Measurements from ENCODE around the gene GCDH. TPM values are rescaled to one million over a fixed set of nuclear protein-coding genes. Genes with fewer than 3 reads are reported as not detected.

Gene GCDH
- total RNA-seq, 3 donors from 2014 or later, result 24.2 to 27.2 (median 24.7) TPM

DNA sequence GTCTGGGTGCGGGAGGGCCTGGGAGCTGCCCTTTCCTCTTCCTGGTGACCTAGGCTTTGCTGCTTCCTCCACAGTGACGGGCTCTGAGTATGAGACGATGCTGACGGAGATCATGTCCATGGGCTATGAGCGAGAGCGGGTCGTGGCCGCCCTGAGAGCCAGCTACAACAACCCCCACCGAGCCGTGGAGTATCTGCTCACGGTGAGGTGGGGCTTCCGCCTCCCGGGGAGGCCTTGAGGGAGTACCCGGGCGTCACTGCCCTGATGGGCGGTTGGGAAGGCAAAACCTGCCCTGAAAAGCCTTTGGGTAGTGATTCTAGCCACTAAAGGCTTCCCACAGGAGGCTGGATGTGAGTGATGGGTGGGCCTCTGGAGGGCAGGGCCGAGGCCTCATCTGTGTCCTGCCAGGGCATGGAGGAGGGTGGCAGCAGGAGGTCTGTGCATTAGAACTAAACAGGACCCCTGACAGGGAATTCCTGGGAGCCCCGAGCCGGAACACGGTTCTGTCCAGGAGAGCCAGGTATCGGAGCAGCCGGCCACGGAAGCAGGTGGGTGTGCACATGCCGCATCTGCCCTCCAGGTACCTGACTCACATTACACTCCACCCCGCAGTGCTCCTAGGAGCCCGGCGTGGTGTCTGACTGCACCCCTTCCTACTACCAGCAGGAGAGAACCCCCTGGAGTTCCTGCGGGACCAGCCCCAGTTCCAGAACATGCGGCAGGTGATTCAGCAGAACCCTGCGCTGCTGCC is 57.8 kb downstream of the GCDH start:
- ATAC-seq (no peak), DNase-seq (no peak)
- H3K4me3 ChIP-seq, result no peak overlapping the region
- intact Hi-C loops (cut with DNase I, micrococcal nuclease), result loop anchor here in 1 of 2 donors (10.0 kb wide), 1 partner anchor 64 kb away; the partner anchor contains the start of genes DNASE2 and KLF1
- no peaks in the 10 kb centered on the region for H3K9me3 ChIP-seq
- H3K36me3 ChIP-seq (ENCODE audit: low read depth), result peaks cover 8% of the 10 kb centered on the region
- TF ChIP-seq, protein P1, sequence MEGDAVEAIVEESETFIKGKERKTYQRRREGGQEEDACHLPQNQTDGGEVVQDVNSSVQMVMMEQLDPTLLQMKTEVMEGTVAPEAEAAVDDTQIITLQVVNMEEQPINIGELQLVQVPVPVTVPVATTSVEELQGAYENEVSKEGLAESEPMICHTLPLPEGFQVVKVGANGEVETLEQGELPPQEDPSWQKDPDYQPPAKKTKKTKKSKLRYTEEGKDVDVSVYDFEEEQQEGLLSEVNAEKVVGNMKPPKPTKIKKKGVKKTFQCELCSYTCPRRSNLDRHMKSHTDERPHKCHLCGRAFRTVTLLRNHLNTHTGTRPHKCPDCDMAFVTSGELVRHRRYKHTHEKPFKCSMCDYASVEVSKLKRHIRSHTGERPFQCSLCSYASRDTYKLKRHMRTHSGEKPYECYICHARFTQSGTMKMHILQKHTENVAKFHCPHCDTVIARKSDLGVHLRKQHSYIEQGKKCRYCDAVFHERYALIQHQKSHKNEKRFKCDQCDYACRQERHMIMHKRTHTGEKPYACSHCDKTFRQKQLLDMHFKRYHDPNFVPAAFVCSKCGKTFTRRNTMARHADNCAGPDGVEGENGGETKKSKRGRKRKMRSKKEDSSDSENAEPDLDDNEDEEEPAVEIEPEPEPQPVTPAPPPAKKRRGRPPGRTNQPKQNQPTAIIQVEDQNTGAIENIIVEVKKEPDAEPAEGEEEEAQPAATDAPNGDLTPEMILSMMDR (IDR thresholded peaks at IDR 0.05), result no peak
- H3K4me1 ChIP-seq (ENCODE audit: low read depth), result peaks cover 15% of the 10 kb centered on the region

Small RNAs within 50 kb of the gene (microRNA-seq; reads per million reads assigned to microRNA genes)
- gene MIR5695 (not detected), gene MIR6515 (1.4 reads per million), gene MIR6794 (not detected)

Other genes starting within 250 kb of the GCDH start
- 100 to 1,000 TPM in 1 of 3 donors, 10 to 100 TPM in 2; 92.7 to 104 (median 96.6) TPM for gene MAN2B1, start 224.4 kb upstream of the GCDH start, total RNA-seq
- 10 to 100 TPM in 1 of 3 donors, 1 to 10 TPM in 2; 6.4 to 13.4 (median 7.4) TPM for gene WDR83, start 224.4 kb upstream of the GCDH start, total RNA-seq
- 10 to 100 TPM; 71.4 to 91.4 (median 88.9) TPM for gene DHPS, start 209.3 kb upstream of the GCDH start, total RNA-seq
- not detected for gene GNG14, start 203.2 kb upstream of the GCDH start, total RNA-seq
- gene FBXW9, start 194.5 kb upstream of the GCDH start, total RNA-seq, result 1 to 10 TPM; 6.0 to 8.9 (median 7.8) TPM
- gene TNPO2, start 167.2 kb upstream of the GCDH start, total RNA-seq, result 10 to 100 TPM; 48.9 to 73.3 (median 66.9) TPM
- gene TRIR, start 156.5 kb upstream of the GCDH start, total RNA-seq, result 100 to 1,000 TPM; 122 to 164 (median 146) TPM
- gene GET3, start 153.7 kb upstream of the GCDH start, total RNA-seq, result 10 to 100 TPM; 44.8 to 70.5 (median 50.0) TPM
- 100 to 1,000 TPM in 1 of 3 donors, 10 to 100 TPM in 2; 29.0 to 167 (median 32.2) TPM for gene BEST2, start 139.4 kb upstream of the GCDH start, total RNA-seq
- 10 to 100 TPM; 52.2 to 91.9 (median 69.0) TPM for gene HOOK2, start 115.6 kb upstream of the GCDH start, total RNA-seq
- 100 to 1,000 TPM; 170 to 191 (median 191) TPM for gene JUNB, start 99.7 kb upstream of the GCDH start, total RNA-seq
- gene PRDX2, start 89.4 kb upstream of the GCDH start, total RNA-seq, result 100 to 1,000 TPM; 225 to 266 (median 256) TPM
- 10 to 100 TPM in 1 of 3 donors, 1 to 10 TPM in 2; 1.5 to 10.4 (median 2.7) TPM for gene THSD8, start 89.1 kb upstream of the GCDH start, total RNA-seq
- 10 to 100 TPM in 1 of 3 donors, 1 to 10 TPM in 2; 5.5 to 12.4 (median 6.5) TPM for gene RNASEH2A, start 84.6 kb upstream of the GCDH start, total RNA-seq
- 1 to 10 TPM in 1 of 3 donors, under 1 TPM in 1, not detected in 1; 0.87 to 1.7 TPM for gene RTBDN, start 56.6 kb upstream of the GCDH start, total RNA-seq
- gene MAST1, start 52.6 kb upstream of the GCDH start, total RNA-seq, result 1 to 10 TPM in 2 of 3 donors, under 1 TPM in 1; 0.69 to 4.1 (median 1.2) TPM
- 10 to 100 TPM; 22.8 to 31.8 (median 30.3) TPM for gene DNASE2, start 9.7 kb upstream of the GCDH start, total RNA-seq
- gene KLF1, start 4.0 kb upstream of the GCDH start, total RNA-seq, result not detected
- 1 to 10 TPM in 1 of 3 donors, not detected in 2; 1.2 TPM for gene SYCE2, start 28.1 kb downstream of the GCDH start, total RNA-seq
- gene FARSA, start 42.6 kb downstream of the GCDH start, total RNA-seq, result 10 to 100 TPM; 44.1 to 54.0 (median 48.1) TPM
- gene CALR, start 47.4 kb downstream of the GCDH start, total RNA-seq, result 100 to 1,000 TPM; 433 to 945 (median 637) TPM
- gene RAD23A, start 54.7 kb downstream of the GCDH start, total RNA-seq, result 100 to 1,000 TPM in 1 of 3 donors, 10 to 100 TPM in 2; 76.4 to 117 (median 81.4) TPM
- 10 to 100 TPM in 2 of 3 donors, 1 to 10 TPM in 1; 10.0 to 16.4 (median 14.1) TPM for gene GADD45GIP1, start 66.1 kb downstream of the GCDH start, total RNA-seq
- 1 to 10 TPM in 1 of 3 donors, under 1 TPM in 1, not detected in 1; 0.34 to 1.1 TPM for gene DAND5, start 78.4 kb downstream of the GCDH start, total RNA-seq
- 100 to 1,000 TPM in 1 of 3 donors, 10 to 100 TPM in 2; 59.4 to 238 (median 64.6) TPM for gene NFIX, start 104.3 kb downstream of the GCDH start, total RNA-seq
- 1 to 10 TPM; 1.7 to 7.6 (median 4.7) TPM for gene LYL1, start 211.7 kb downstream of the GCDH start, total RNA-seq
- 10 to 100 TPM; 26.6 to 37.9 (median 30.0) TPM for gene TRMT1, start 225.6 kb downstream of the GCDH start, total RNA-seq
- gene NACC1, start 227.1 kb downstream of the GCDH start, total RNA-seq, result 10 to 100 TPM; 42.2 to 58.9 (median 54.1) TPM